ENCODE results near the gene RBCK1.

The RBCK1 gene

GRCh38 chr20:426566-426965, 18.5 kb downstream of the RBCK1 start:
- DNase-seq (ENCODE audit: insufficient read length, low spot score) (no peak), FAIRE-seq (no peak)

GRCh38 chr20:427401-427800, 19.3 kb downstream of the RBCK1 start:
- no peak for FAIRE-seq
- no peak for DNase-seq (ENCODE audit: insufficient read length, low spot score)
- TF ChIP-seq CTCF (IDR thresholded peaks at IDR 0.05; ENCODE audit: insufficient read depth, missing control alignments), result no peak

More at GRCh38 chr20:426566-426965, 18.5 kb downstream of the RBCK1 start:
- TF ChIP-seq CTCF (IDR thresholded peaks at IDR 0.05; ENCODE audit: insufficient read depth, missing control alignments), result no peak

- no peak for FAIRE-seq
- no peak for DNase-seq (ENCODE audit: insufficient read length, low spot score)
- no peak for TF ChIP-seq CTCF (IDR thresholded peaks at IDR 0.05; ENCODE audit: insufficient read depth, missing control alignments)
These were observed 20.0 kb downstream of the RBCK1 start for GRCh38 chr20:427849-428657.

GRCh38 chr20:428658-429200, 20.6 kb downstream of the RBCK1 start:
- no peak for TF ChIP-seq CTCF (IDR thresholded peaks at IDR 0.05; ENCODE audit: insufficient read depth, missing control alignments)
- FAIRE-seq (no peak), DNase-seq (ENCODE audit: insufficient read length, low spot score) (no peak)

GRCh38 chr20:430091-430999, 22.2 kb downstream of the RBCK1 start:
- TF ChIP-seq CTCF (IDR thresholded peaks at IDR 0.05; ENCODE audit: insufficient read depth, missing control alignments), result no peak
- FAIRE-seq (no peak), DNase-seq (ENCODE audit: insufficient read length, low spot score) (no peak)

GRCh38 chr20:431012-431904, 23.2 kb downstream of the RBCK1 start:
- peak; percentile 94 for TF ChIP-seq CTCF (IDR thresholded peaks at IDR 0.05; ENCODE audit: insufficient read depth, missing control alignments)
- FAIRE-seq (no peak), DNase-seq (ENCODE audit: insufficient read length, low spot score) (peak; percentile 44)
